Measurements from ENCODE around the gene ABCC4.

ABCC4 gene

DNA sequence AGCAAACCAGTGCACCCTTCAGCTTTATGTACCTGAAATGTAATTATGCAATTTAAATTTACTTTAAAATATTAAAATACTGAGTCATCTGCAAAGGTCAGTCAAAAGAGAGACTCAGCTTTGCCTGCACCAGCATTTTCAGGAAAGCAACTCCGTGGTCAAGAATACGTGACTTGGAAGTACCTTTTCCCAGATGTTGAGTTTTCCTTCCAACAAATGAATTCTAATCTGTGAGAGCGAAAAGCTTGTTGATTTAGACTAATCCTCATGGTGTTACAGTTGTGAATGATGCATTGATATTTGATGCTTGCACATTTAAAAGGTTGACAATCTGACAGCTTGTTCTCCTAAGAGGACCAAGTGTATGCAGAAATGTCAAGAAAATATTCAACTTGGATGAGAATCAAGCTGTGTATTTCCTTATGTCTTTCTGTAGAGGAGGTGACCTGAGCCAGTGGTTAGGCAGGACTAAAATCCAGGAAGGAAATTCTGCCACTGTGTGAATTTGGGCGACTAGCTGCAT, 270.4 kb downstream of the ABCC4 start:
- DNase-seq = no peak

- DNase-seq = no peak
Observed at GRCh38 chr13:95027638-95028037, 273.6 kb downstream of the ABCC4 start.

- no peak for DNase-seq
Observed at GRCh38 chr13:95025116-95025515, 276.1 kb downstream of the ABCC4 start.

GRCh38 chr13:95023405-95023804, 277.8 kb downstream of the ABCC4 start:
- DNase-seq = no peak

DNA sequence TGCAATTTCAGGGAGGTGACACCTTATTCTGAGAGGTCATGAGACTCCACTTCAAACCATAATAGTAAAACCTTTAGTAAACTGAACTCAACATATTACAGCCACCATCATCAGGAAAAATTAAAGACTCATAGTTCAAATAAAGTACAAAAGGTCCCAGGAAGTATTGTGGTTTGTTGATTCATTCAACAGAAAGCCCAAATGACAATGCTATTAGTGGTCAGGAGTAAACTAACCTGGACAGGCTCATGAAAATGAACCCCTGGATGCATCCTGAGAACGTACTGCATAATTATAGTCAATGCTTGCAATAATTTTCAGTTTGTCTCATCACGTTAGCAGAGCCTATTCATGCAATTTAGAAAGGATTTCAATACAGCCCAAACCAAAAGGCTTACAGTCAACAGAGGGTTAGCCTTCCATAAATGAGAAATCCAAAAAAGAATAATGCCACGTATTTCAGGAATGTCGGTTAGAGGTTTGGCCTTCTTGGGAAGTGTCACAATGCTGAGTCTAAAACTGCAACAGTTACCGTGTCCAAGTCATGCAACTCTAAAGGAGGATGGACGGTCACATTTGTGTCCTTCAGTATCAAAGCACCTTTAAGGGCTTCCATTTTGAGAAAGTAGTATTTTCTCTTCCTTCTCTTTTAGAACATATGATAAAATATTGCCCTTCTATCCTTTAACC, 280.8 kb downstream of the ABCC4 start:
- no peak for DNase-seq

GRCh38 chr13:95019886-95020285, 281.4 kb downstream of the ABCC4 start:
- DNase-seq = no peak

DNA sequence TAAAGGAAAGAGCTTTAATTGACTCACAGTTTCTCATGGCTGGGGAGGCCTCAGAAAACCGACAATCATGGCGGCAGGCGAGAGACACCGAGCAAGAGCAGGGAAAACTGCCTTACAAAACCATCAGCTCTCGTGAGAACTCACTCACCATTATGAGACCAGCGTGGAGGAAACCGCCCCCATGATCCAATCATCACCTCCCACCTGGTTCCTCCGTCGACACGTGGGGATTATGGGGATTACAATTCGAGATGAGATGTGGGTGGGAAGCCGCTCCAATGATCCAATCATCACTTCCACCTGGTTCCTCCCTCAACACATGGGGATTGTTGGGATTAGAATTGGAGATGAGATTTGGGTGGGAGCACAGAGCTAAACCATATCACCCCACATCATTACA, 293.9 kb downstream of the ABCC4 start:
- DNase-seq = no peak

GRCh38 chr13:95005300-95005699, 296.0 kb downstream of the ABCC4 start:
- no peak for DNase-seq

- no peak for DNase-seq
Observed at GRCh38 chr13:95003019-95003813, 298.0 kb downstream of the ABCC4 start.

DNA sequence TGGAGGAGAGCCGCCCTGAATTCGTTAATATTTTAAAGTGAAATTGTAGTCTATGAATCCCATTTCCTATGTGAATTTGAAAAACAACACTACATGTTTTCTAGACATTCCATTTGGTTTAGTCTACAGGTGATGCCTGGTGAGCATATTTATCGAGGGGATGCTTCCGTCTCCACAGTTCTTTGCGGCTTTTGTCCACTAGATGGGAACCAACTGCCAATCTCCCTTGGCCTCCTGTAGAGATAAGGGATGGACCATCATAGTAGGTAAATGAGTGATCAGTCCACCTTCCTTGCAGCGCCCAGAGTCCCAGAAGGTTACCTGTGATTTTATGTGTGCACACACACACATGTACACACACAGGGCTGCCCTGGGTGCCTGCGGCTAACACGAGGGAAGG, 299.1 kb downstream of the ABCC4 start:
- no peak for DNase-seq

GRCh38 chr13:94999871-95000270, 301.4 kb downstream of the ABCC4 start:
- DNase-seq = no peak

DNA sequence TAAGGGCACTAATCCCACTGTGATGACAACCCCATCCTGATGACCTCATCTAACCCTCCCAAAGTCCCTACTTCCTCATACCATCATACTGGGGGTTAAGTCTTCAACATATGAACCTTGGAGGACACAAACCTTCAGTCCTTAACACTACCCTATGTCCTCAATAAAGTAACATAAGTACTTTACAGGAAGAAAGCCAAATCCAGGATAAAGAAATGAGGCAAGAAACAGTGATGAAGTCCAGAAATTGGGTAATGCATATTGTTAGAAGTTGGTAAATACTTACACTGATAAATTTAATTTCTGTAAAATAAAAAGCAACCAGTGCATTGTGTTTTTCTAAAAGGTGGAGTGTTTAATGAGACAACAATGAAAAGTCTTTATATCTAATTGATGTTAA, 304.1 kb downstream of the ABCC4 start:
- DNase-seq = no peak

- DNase-seq = no peak
Observed at GRCh38 chr13:94996445-94996844, 304.8 kb downstream of the ABCC4 start.

GRCh38 chr13:94994506-94994905, 306.7 kb downstream of the ABCC4 start:
- no peak for DNase-seq

DNA sequence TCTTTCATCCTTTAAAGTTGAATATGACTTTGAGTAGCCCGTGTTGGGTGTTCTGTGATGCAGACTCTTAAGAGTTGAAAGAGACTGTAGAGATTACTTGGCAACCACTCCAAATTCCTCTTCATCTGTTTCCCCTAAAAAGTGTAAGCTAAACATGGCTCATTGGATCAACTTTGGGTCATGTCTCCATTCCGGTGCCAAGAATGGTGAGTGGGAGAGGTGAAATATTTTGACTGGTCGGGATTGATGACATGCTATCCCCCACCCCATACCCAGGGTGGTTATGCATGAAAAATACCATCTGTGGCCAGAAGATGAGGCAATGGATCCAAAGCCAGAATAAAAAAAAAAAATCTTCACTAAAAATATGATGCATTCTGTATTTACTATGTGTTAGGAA, 307.6 kb downstream of the ABCC4 start:
- DNase-seq = no peak

- DNase-seq = no peak
Observed at GRCh38 chr13:94992036-94992960, 309.0 kb downstream of the ABCC4 start.

DNA sequence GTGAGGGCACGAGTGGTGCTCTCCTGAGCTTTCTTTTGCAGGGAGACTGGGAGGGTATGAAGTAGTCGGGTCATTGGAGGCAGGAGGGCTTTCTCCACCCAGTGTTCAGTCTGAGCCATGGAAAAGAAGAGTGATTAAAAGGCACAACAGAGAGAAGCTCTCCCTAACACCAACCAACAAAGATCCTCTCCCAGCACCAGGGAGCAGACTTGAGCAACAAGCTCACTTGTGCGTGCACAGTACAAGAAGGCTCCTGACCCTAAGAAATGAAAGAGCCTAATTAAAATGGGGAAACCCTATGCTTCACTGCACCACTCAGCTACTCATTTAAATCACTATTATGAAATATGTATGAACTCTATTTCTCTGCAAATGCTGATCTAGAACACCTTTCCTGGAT, 312.6 kb downstream of the ABCC4 start:
- no peak for DNase-seq

GRCh38 chr13:94987869-94988268, 313.4 kb downstream of the ABCC4 start:
- no peak for DNase-seq

DNA sequence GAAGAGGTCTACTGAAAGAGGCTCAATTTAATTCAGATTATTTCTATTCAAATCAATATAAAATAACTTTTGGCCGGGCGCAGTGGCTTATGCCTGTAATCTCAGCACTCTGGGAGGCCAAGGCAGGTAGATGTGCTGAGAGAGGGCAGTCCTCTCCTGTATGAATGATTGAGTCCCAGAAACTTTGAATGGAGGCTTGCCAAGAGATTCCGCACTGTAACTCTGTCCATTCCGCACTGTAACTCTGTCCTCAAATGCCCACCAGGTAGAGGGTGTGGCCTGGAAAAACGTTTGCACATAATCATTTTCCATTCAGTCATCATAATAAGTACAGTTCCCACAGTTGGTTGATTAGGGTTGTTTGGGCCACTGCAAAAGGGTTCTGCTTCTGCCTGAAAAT, 314.2 kb downstream of the ABCC4 start:
- DNase-seq = no peak

- DNase-seq = no peak
Observed at GRCh38 chr13:94984958-94985357, 316.3 kb downstream of the ABCC4 start.

DNA sequence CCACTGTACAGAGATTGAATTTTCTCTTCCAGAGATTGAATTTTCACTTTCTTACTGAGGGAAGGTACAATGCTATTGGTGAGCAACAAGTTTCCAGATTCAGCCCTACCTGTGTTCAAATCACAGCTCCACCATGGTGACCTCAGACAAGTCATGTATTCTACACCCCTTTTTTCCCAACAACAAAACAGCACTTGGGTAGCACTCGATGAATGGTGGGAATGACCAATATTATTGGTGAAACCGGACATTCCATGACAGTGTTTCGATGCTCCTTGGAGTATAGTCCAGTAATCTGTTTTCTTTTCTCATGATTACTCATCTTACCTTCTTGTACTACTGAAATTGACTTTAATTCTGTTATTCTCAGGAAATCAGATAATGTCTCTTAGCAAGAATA, 322.7 kb downstream of the ABCC4 start:
- no peak for DNase-seq

GRCh38 chr13:94974015-94974951, 327.0 kb downstream of the ABCC4 start:
- no peak for DNase-seq

Data from activated CD8-positive, alpha-beta memory T cell treated with anti-CD3 and anti-CD28 coated beads, Interleukin-2, amount 50 U/mL, for 4 hours (primary cell).